Upper lobe of right lung (tissue), 1 donor: ENCODE results near the gene ZNF558. TPM values are rescaled to one million over a fixed set of nuclear protein-coding genes. Genes with fewer than 3 reads are reported as not detected.

ENCODE experiments used
- ATAC-seq: fragments of 200-7000 bp; cut with Tn5 transposase; one replicate; pipeline ENCODE4 v1.9.1; 2020; ENCODE audit warnings: mild to moderate bottlenecking, moderate library complexity
- DNase-seq: peaks from one replicate; pipeline ENCODE4 v3.0.0-alpha.2; 2020
- H3K27ac ChIP-seq: fragments of 200-600 bp; one replicate; pipeline ENCODE4 v1.8.0; 2022
- H3K27me3 ChIP-seq: fragments of 200-600 bp; one replicate; pipeline ENCODE4 v1.8.0; 2022; ENCODE audit warnings: mild to moderate bottlenecking
- H3K36me3 ChIP-seq: fragments of 200-600 bp; one replicate; pipeline ENCODE4 v1.8.0; 2022
- H3K4me1 ChIP-seq: fragments of 200-600 bp; one replicate; pipeline ENCODE4 v1.8.0; 2022
- H3K4me3 ChIP-seq: fragments of 200-600 bp; one replicate; pipeline ENCODE4 v1.8.0; 2022; ENCODE audit warnings: mild to moderate bottlenecking
- H3K9me3 ChIP-seq: fragments of 200-600 bp; one replicate; pipeline ENCODE4 v1.8.0; 2022
- CTCF ChIP-seq: fragments of 200-600 bp; IDR thresholded peaks from one replicate; pipeline ENCODE4 v1.8.0; 2022; ENCODE audit warnings: antibody characterized with exemption
- intact Hi-C: fragments of 100-400 bp; cut with DNase I; formaldehyde crosslinking; loops from one replicate; pipeline ENCODE4 v1.11.0; 2022
- long read RNA-seq: library from polyadenylated mRNA; unstranded; transcript quantifications from one replicate; pipeline ENCODE4 v2.0.0, GENCODE V29; 2021
- total RNA-seq: library from RNA; stranded (reverse); fragmentation: NEBNext Ultra II Directional; extraction: Animal tissue kit (Norgen Biotek cat#: 25700); gene quantifications from one replicate; pipeline ENCODE4 v1.2.1, GENCODE V29; 2021
- donor health status: DM: no; HTN: yes; CAD: no; lungs with severe emphysema.

ZNF558 gene
- 27.6 TPM for total RNA-seq
- long read RNA-seq, full-length matches to known transcripts, result 3 of 23 reads
- long read RNA-seq, partial matches to known transcripts, result 1 of 23 reads
- long read RNA-seq, other reads (novel, unspliced or antisense), result 19 of 23 reads

- H3K27ac ChIP-seq, result peak within 1 kb of the TSS; percentile 94
- H3K9me3 ChIP-seq, result no peaks in the 10 kb centered on the region
- DNase-seq (peak; percentile 100), ATAC-seq (peak; percentile 95)
- no peaks in the 10 kb centered on the region for H3K27me3 ChIP-seq
- H3K36me3 ChIP-seq, result peaks cover 15% of the 10 kb centered on the region
- intact Hi-C loops, result no loop called here
- peaks cover 7% of the 10 kb centered on the region for H3K4me1 ChIP-seq
- peak; percentile 50 for TF ChIP-seq CTCF
- peak within 1 kb of the TSS; percentile 92 for H3K4me3 ChIP-seq
Measured at GRCh38 chr19:8832132-8833021, at the start of gene ZNF558, which contains the start of gene MBD3L1. Gene ZNF558, minus strand, starts transcription at chr19:8832304. Its CDS starts 9,645 bp downstream, at chr19:8822659. Gene MBD3L1, plus strand, starts transcription at chr19:8832377. Its CDS starts 10,302 bp downstream, at chr19:8842679.

- H3K4me1 ChIP-seq, result no peaks in the 10 kb centered on the region
- H3K36me3 ChIP-seq, result no peaks in the 10 kb centered on the region
- DNase-seq, result no peak
- H3K9me3 ChIP-seq, result no peaks in the 10 kb centered on the region
- H3K4me3 ChIP-seq, result no peak overlapping the region
- intact Hi-C loops, result no loop called here
- no peak for ATAC-seq
- no peaks in the 10 kb centered on the region for H3K27me3 ChIP-seq
- no peak overlapping the region for H3K27ac ChIP-seq
- TF ChIP-seq CTCF, result no peak
Measured at GRCh38 chr19:8881512-8881911, 49.4 kb upstream of the ZNF558 start.

DNA sequence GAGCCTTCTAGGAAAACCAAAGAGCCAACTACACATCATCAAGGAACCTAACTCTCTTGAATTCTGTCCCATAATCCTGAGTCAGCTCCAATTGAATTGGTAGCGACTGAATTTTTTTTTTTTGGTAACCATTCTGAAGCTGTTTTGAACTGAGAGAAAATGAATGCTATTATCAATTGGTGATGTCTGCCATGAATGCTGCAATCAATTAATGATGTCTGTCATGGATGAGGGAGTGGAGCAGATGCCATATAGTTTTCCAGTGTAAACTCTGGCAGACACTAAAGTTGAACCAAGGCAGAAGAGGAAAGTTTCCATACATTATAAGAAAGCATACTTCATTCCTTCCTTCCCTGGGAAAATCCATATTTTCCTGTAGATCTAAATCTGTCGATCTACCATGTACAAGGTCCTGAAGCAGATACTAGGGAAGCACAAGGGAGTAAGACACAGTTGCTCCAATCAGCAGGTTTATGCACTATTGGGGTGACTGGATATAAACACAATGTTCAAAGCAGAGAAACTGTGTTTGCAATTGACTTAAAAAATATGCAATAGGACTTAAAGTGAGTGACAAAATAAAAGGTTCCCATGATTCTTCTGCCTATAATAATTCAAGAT lies 48.9 kb upstream of the ZNF558 start:
- intact Hi-C loops, result no loop called here
- ATAC-seq (no peak), DNase-seq (no peak)
- H3K9me3 ChIP-seq, result no peaks in the 10 kb centered on the region
- no peak overlapping the region for H3K27ac ChIP-seq
- H3K4me1 ChIP-seq, result no peaks in the 10 kb centered on the region
- H3K27me3 ChIP-seq, result no peaks in the 10 kb centered on the region
- no peak for TF ChIP-seq CTCF
- no peaks in the 10 kb centered on the region for H3K36me3 ChIP-seq
- H3K4me3 ChIP-seq, result no peak overlapping the region

GRCh38 chr19:8877854-8878705 lies 46.0 kb upstream of the ZNF558 start:
- H3K27ac ChIP-seq, result no peak overlapping the region
- TF ChIP-seq CTCF, result no peak
- no peak overlapping the region for H3K4me3 ChIP-seq
- no peak for DNase-seq
- ATAC-seq, result no peak
- intact Hi-C loops, result no loop called here
- no peaks in the 10 kb centered on the region for H3K36me3 ChIP-seq
- H3K9me3 ChIP-seq, result no peaks in the 10 kb centered on the region
- H3K4me1 ChIP-seq, result no peaks in the 10 kb centered on the region
- no peaks in the 10 kb centered on the region for H3K27me3 ChIP-seq

DNA sequence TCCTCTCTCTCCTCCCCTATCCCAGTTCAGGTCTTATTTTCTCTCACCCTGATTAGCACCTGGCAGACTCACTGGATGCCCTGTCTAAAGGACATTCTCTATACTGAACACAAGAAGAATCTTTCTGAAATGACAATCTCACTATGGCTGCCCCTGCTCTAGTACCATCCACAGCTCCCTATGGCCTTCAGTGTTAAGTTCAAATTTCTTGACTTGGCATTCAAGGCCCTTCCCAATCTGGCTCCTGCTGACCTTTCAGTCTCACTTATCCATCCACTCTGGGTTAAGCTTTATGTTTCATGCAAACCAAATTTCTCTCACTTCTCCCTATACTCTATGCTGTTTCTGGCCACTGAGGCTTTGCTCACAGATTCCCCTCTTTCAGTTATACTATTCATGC lies 34.2 kb upstream of the ZNF558 start:
- no peak for TF ChIP-seq CTCF
- ATAC-seq, result no peak
- Histone ChIP-seq H3K27ac (no peak overlapping the region), H3K4me1 (no peaks in the 10 kb centered on the region), H3K9me3 (no peaks in the 10 kb centered on the region), H3K4me3 (no peak overlapping the region), H3K36me3 (no peaks in the 10 kb centered on the region), H3K27me3 (no peaks in the 10 kb centered on the region)
- intact Hi-C loops, result no loop called here
- no peak for DNase-seq
